GM12878 (cell line): ENCODE results near the gene TPM4. TPM values are rescaled to one million over a fixed set of nuclear protein-coding genes. Genes with fewer than 3 reads are reported as not detected.

Source experiments
- ATAC-seq: fragments of 200-7000 bp; cut with Tn5 transposase; 3 replicates; pipeline ENCODE4 v1.9.1; 2020; ENCODE audit warnings: mild to moderate bottlenecking, moderate library complexity
- BruUV-seq: library from RNA; stranded (reverse); fragments of 400-500 nt; replicated peaks from 2 replicates; lab custom pipeline; 2021; lab: Mats Ljungman, UMichigan
- CTCF ChIA-PET: fragments of 300-600 bp; sonication (Branson Sonifier 250); formaldehyde crosslinking; extraction: SDS; loops from one replicate; lab custom pipeline; 2021; ENCODE audit warnings: inconsistent platforms; lab: Yijun Ruan, JAX
- POLR2A ChIA-PET: fragments of 350-600 bp; formaldehyde crosslinking; extraction: SDS; loops from one replicate; lab custom pipeline; 2021; ENCODE audit warnings: inconsistent platforms; lab: Charles Lee
- RAD21 ChIA-PET: fragments of 300-600 bp; sonication (Branson Sonifier 250); formaldehyde crosslinking; loops from one replicate; lab custom pipeline; 2023; ENCODE audit warnings: antibody characterized with exemption; ENCODE audit not compliant: unreplicated experiment; lab: Charles Lee
- SMC1A ChIA-PET: fragments of 300-600 bp; sonication (Branson Sonifier 250); formaldehyde crosslinking; loops from one replicate; lab custom pipeline; 2023; ENCODE audit not compliant: unreplicated experiment, uncharacterized antibody; lab: Charles Lee
- DNase-seq: peaks from one replicate; pipeline ENCODE4 v3.0.0-alpha.2; 2011; ENCODE audit warnings: low read depth, low spot score
- FAIRE-seq: peaks from 3 replicates; lab custom pipeline; 2011; peaks lifted over from hg19 to GRCh38; lab: Jason Lieb, UNC
- H2AFZ ChIP-seq: 2 replicates; pipeline ENCODE4 v1.6.0; 2011; ENCODE audit warnings: low read depth, low read length, control low read depth; ENCODE audit not compliant: control insufficient read depth
- H3K27ac ChIP-seq: 2 replicates; pipeline ENCODE4 v1.5.1; 2011; ENCODE audit warnings: control low read depth; ENCODE audit not compliant: control insufficient read depth, insufficient read depth
- H3K27me3 ChIP-seq, 2 experiments: replicated peaks in 1 of 2; 2 replicates each; pipeline versions ENCODE4 v1.6.0 to v1.6.1; 2011; ENCODE audit warnings: low read length in 1 of 2; ENCODE audit not compliant: control insufficient read depth in 2 of 2, insufficient read depth in 2 of 2
- H3K36me3 ChIP-seq, 2 experiments: 2 replicates each; pipeline ENCODE4 v1.5.1; 2011; ENCODE audit warnings: low read length in 1 of 2; ENCODE audit not compliant: control insufficient read depth in 2 of 2, insufficient read depth in 2 of 2
- H3K4me1 ChIP-seq: 2 replicates; pipeline ENCODE4 v1.6.1; 2011; ENCODE audit warnings: mild to moderate bottlenecking, low read length, moderate library complexity, mixed read lengths; ENCODE audit not compliant: control insufficient read depth, insufficient read depth
- H3K4me2 ChIP-seq: 2 replicates; pipeline ENCODE4 v1.6.0; 2011; ENCODE audit warnings: control low read depth; ENCODE audit not compliant: control insufficient read depth, insufficient read depth
- H3K4me3 ChIP-seq: fragments of 200-600 bp; sonication (generic); 2 replicates; pipeline ENCODE4 v1.5.1; 2016
- H3K79me2 ChIP-seq: 2 replicates; pipeline ENCODE4 v1.6.0; 2011; ENCODE audit warnings: low read length; ENCODE audit not compliant: control insufficient read depth, insufficient read depth
- H3K9ac ChIP-seq: 2 replicates; pipeline ENCODE4 v1.8.0; 2011; ENCODE audit warnings: low read length, control low read depth, mixed read lengths; ENCODE audit not compliant: control insufficient read depth, insufficient read depth
- H3K9me3 ChIP-seq: replicated peaks from 3 replicates; pipeline ENCODE4 v1.5.1; 2011; ENCODE audit warnings: mild to moderate bottlenecking, low read length; ENCODE audit not compliant: control insufficient read depth, insufficient read depth
- H4K20me1 ChIP-seq: 2 replicates; pipeline ENCODE4 v1.6.0; 2011; ENCODE audit not compliant: control insufficient read depth, insufficient read depth
- GATAD2B ChIP-seq: fragments of 450-650 bp; conservative IDR thresholded peaks from 2 replicates; pipeline ENCODE4 v1.6.1; 2017; ENCODE audit warnings: low read depth, mild to moderate bottlenecking, moderate library complexity
- IRF5 ChIP-seq: fragments of 450-650 bp; IDR thresholded peaks from 2 replicates; pipeline ENCODE4 v1.6.1; 2017; ENCODE audit warnings: borderline replicate concordance
- KDM1A ChIP-seq: fragments of 200-600 bp; sonication (generic); IDR thresholded peaks from 2 replicates; pipeline ENCODE4 v1.6.1; 2016; ENCODE audit warnings: borderline replicate concordance
- MXI1 ChIP-seq: fragments of 150-350 bp; IDR thresholded peaks from 2 replicates; pipeline ENCODE4 v1.6.1; 2011; ENCODE audit warnings: low read depth, mild to moderate bottlenecking, inconsistent platforms, low read length, improper control_type of control experiment
- MYC ChIP-seq: IDR thresholded peaks from 2 replicates; pipeline ENCODE4 v1.6.1; 2011; ENCODE audit warnings: mild to moderate bottlenecking, low read length, moderate library complexity, inconsistent platforms; ENCODE audit not compliant: insufficient read depth, insufficient replicate concordance, insufficient read length, severe bottlenecking
- NR2C2 ChIP-seq: IDR thresholded peaks from 2 replicates; pipeline ENCODE4 v1.6.1; 2011; ENCODE audit warnings: borderline replicate concordance, low read depth; ENCODE audit not compliant: control insufficient read depth, insufficient read length
- POLR2A ChIP-seq: IDR thresholded peaks from 2 replicates; pipeline ENCODE4 v1.6.1; 2011; ENCODE audit warnings: low read depth, mild to moderate bottlenecking, low read length
- POU2F2 ChIP-seq: IDR thresholded peaks from 3 replicates; pipeline ENCODE4 v1.6.1; 2011; ENCODE audit warnings: low read depth, mild to moderate bottlenecking, low read length, borderline replicate concordance
- SMC3 ChIP-seq: IDR thresholded peaks from 2 replicates; pipeline ENCODE4 v1.6.1; 2011; ENCODE audit warnings: low read length, improper control_type of control experiment, borderline replicate concordance
- SREBF1 ChIP-seq: IDR thresholded peaks from 2 replicates; pipeline ENCODE4 v1.6.1; 2012; ENCODE audit warnings: mild to moderate bottlenecking, low read length
- TCF3 ChIP-seq: IDR thresholded peaks from 2 replicates; pipeline ENCODE4 v1.6.1; 2012; ENCODE audit warnings: low read depth, mild to moderate bottlenecking, low read length, borderline replicate concordance; ENCODE audit not compliant: insufficient read depth
- WRNIP1 ChIP-seq: IDR thresholded peaks from 2 replicates; pipeline ENCODE4 v1.6.1; 2011; ENCODE audit warnings: low read depth, low read length, improper control_type of control experiment, borderline replicate concordance
- ZNF687 ChIP-seq: fragments of 450-650 bp; IDR thresholded peaks from 2 replicates; pipeline ENCODE4 v1.6.1; 2017; ENCODE audit warnings: mild to moderate bottlenecking, moderate library complexity
- WGBS: methylation state at CpG from one replicate; pipeline ENCODE4 v1.1.6; 2016; ENCODE audit warnings: low lambda C conversion rate; ENCODE audit not compliant: insufficient replicate concordance, insufficient coverage; ENCODE audit errors: missing lambda C conversion rate; 5-methylcytosine and 5-hydroxymethylcytosine counted together
- in situ Hi-C: fragments of 300-500 bp; cut with MboI; formaldehyde crosslinking; loops from 9 replicates; pipeline ENCODE4 v1.14.3; 2018; ENCODE audit warnings: mixed read lengths
- intact Hi-C: fragments of 100-400 bp; cut with micrococcal nuclease; formaldehyde crosslinking; loops from one replicate; pipeline ENCODE4 v1.14.2; 2022; ENCODE audit not compliant: unreplicated experiment
- polyA plus RNA-seq, 11 experiments: library from polyadenylated mRNA; depleted of rRNA in 4 of 11; unstranded in 6 of 11; stranded (reverse) in 5 of 11; fragments of >200 nt; fragmentation: Nextera tagmentation in 4 of 11; fragmentation: Illumina TruSeq in 1 of 11; extraction: Ambion mirVana in 4 of 11; extraction: Trizol in 1 of 11; gene quantifications; 1 replicate in 1 of 11; 2 replicates in 10 of 11; pipeline versions ENCODE4 v1.2.1 to v1.2.3, GENCODE V29; 2011 to 2016; ENCODE audit warnings: inconsistent platforms in 2 of 11, missing spikeins in 2 of 11, low read depth in 1 of 11
- total RNA-seq, 4 experiments: library from RNA; depleted of rRNA in 3 of 4; stranded (reverse); fragments of >200 nt in 3 of 4; fragmentation: Illumina TruSeq in 1 of 4; extraction: Trizol in 1 of 4; gene quantifications; 2 replicates each; pipeline versions ENCODE4 v1.2.1 to v1.2.3, GENCODE V29; 2013 to 2021
- TF ChIP-seq, protein P1 (sequence below): fragments of 450-650 bp; IDR thresholded peaks from 2 replicates; pipeline ENCODE4 v1.6.1; 2016; ENCODE audit warnings: mild to moderate bottlenecking, moderate library complexity, borderline replicate concordance

The TPM4 gene
- total and polyA plus RNA-seq, 10 of the 15 experiments (the other 5 are each of a cell fraction or from before 2014, with no cell fraction given): 183 to 620 (median 407) TPM

DNA sequence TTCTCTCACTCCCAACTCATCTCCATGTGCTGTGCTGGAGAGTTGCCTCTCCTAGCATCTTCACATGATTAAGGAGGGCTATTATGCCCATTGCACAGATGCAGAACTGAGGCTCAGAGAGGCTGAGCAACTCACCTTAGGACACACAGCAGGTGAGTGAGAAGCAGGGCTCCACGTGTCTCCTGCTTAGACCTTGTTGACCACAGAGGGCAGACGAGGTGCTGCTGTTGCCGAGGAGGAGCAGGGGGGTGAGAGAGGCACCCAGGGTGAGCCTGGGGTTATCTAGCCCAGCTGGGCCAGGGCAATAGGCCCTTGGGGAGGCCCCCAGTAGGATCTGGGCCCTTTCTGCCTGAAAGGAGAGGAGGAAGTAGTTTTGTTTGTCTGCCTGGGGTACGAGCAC lies 64.7 kb downstream of the TPM4 start:
- 2% methylated on average over 4 of the region's 4 CpGs for WGBS
- H3K4me2 ChIP-seq: peak overlapping the region; percentile 61; the same call in 1 of the 2 replicates
- ChIA-PET SMC1A (interaction anchor here (0.8 to 4.2 kb wide), 6 partner anchors 10 to 67 kb away, joined by 3 to 41 read pairs (median 3); no protein-coding TSS in a partner anchor), RAD21 (interaction anchor here (1.1 to 1.6 kb wide), 4 partner anchors 9 to 67 kb away, joined by 3 to 5 read pairs (median 4); no protein-coding TSS in a partner anchor), POLR2A (interaction anchor here (0.9 to 7.2 kb wide), 3 partner anchors 9 to 25 kb away, joined by 3 to 174 read pairs (median 8); partner anchors contain the start of gene RAB8A), CTCF (interaction anchor here (0.9 to 8.2 kb wide), 6 partner anchors 9 to 45 kb away, joined by 3 to 111 read pairs (median 4); partner anchors contain the start of gene RAB8A)
- ATAC-seq: peak; percentile 58
- no peaks in the 10 kb centered on the region; the same call in 1 of the 3 replicates for H3K9me3 ChIP-seq
- in situ Hi-C loops: no loop called here
- no TSS peak for BruUV-seq
- H3K36me3 ChIP-seq: no peaks in the 10 kb centered on the region
- H3K27ac ChIP-seq: peak overlapping the region; percentile 99
- FAIRE-seq: no peak
- DNase-seq: peak; percentile 75
- H3K79me2 ChIP-seq: peaks cover 28% of the 10 kb centered on the region
- H3K4me3 ChIP-seq: no peak overlapping the region
- H3K27me3 ChIP-seq: no peaks in the 10 kb centered on the region
- H3K9ac ChIP-seq: no peak overlapping the region
- intact Hi-C loops: loop anchor here (2.0 to 5.0 kb wide), 2 partner anchors 42 to 446 kb away; no protein-coding TSS in a partner anchor
- H3K4me1 ChIP-seq: peaks cover 45% of the 10 kb centered on the region
- H2AFZ ChIP-seq: no peak overlapping the region
- H4K20me1 ChIP-seq: peaks cover under 1% of the 10 kb centered on the region; the same call in 1 of the 2 replicates
- TF ChIP-seq IRF5 (no peak), KDM1A (peak; percentile 89; the same call in 1 of the 2 replicates), TCF3 (peak; percentile 89), NR2C2 (no peak), POU2F2 (peak; percentile 35; the same call in 1 of the 3 replicates), POLR2A (peak; percentile 44; the same call in 1 of the 2 replicates), MYC (no peak), SREBF1 (no peak), SMC3 (no peak), ZNF687 (peak; percentile 73), WRNIP1 (no peak), MXI1 (0 out of 2 replicates have a peak, but pooled peaks have one; percentile 15), GATAD2B (no peak)
- TF ChIP-seq, protein P1, sequence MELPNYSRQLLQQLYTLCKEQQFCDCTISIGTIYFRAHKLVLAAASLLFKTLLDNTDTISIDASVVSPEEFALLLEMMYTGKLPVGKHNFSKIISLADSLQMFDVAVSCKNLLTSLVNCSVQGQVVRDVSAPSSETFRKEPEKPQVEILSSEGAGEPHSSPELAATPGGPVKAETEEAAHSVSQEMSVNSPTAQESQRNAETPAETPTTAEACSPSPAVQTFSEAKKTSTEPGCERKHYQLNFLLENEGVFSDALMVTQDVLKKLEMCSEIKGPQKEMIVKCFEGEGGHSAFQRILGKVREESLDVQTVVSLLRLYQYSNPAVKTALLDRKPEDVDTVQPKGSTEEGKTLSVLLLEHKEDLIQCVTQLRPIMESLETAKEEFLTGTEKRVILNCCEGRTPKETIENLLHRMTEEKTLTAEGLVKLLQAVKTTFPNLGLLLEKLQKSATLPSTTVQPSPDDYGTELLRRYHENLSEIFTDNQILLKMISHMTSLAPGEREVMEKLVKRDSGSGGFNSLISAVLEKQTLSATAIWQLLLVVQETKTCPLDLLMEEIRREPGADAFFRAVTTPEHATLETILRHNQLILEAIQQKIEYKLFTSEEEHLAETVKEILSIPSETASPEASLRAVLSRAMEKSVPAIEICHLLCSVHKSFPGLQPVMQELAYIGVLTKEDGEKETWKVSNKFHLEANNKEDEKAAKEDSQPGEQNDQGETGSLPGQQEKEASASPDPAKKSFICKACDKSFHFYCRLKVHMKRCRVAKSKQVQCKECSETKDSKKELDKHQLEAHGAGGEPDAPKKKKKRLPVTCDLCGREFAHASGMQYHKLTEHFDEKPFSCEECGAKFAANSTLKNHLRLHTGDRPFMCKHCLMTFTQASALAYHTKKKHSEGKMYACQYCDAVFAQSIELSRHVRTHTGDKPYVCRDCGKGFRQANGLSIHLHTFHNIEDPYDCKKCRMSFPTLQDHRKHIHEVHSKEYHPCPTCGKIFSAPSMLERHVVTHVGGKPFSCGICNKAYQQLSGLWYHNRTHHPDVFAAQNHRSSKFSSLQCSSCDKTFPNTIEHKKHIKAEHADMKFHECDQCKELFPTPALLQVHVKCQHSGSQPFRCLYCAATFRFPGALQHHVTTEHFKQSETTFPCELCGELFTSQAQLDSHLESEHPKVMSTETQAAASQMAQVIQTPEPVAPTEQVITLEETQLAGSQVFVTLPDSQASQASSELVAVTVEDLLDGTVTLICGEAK: no peak
